Endodermal cell (in vitro differentiated cells): ENCODE results near the gene FGR. TPM values are rescaled to one million over a fixed set of nuclear protein-coding genes. Genes with fewer than 3 reads are reported as not detected.
"Not testable (repeated sequence)": the region's sequence is repeated elsewhere in the genome, so short reads cannot be mapped to it uniquely, and the experiment has no call there.

Experiments
- DNase-seq: peaks from one replicate; pipeline ENCODE4 v3.0.0-alpha.2; 2017
- H3K27ac ChIP-seq: 2 replicates; pipeline ENCODE4 v1.5.1; 2013; ENCODE audit warnings: mild to moderate bottlenecking, low read depth, low read length, moderate library complexity
- H3K27me3 ChIP-seq: 2 replicates; pipeline ENCODE4 v1.6.1; 2013; ENCODE audit warnings: mild to moderate bottlenecking, low read length, moderate library complexity; ENCODE audit not compliant: insufficient read depth, control insufficient read depth, poor library complexity, severe bottlenecking
- H3K36me3 ChIP-seq: 2 replicates; pipeline ENCODE4 v1.7.0; 2013; ENCODE audit warnings: mild to moderate bottlenecking, low read length, moderate library complexity; ENCODE audit not compliant: control insufficient read depth, insufficient read depth
- H3K4me1 ChIP-seq: one replicate; pipeline ENCODE4 v1.7.0; 2013; ENCODE audit warnings: low read length; ENCODE audit not compliant: control insufficient read depth, insufficient read depth
- H3K4me3 ChIP-seq: 2 replicates; pipeline ENCODE4 v1.5.1; 2013; ENCODE audit warnings: mild to moderate bottlenecking, low read length, moderate library complexity
- H3K9ac ChIP-seq: 2 replicates; pipeline ENCODE4 v1.6.1; 2013; ENCODE audit warnings: mild to moderate bottlenecking, low read length, moderate library complexity; ENCODE audit not compliant: poor library complexity, severe bottlenecking; ENCODE audit errors: extremely low read depth
- H3K9me3 ChIP-seq: 2 replicates; pipeline ENCODE4 v1.6.1; 2013; ENCODE audit warnings: mild to moderate bottlenecking, low read length, moderate library complexity; ENCODE audit not compliant: control insufficient read depth
- H3K27ac Mint-ChIP-seq: 2 replicates; pipeline ENCODE4 v1.8.0; 2020; ENCODE audit warnings: mixed read lengths
- H3K27me3 Mint-ChIP-seq: 2 replicates; pipeline ENCODE4 v1.8.0; 2021; ENCODE audit warnings: mild to moderate bottlenecking, mixed read lengths; ENCODE audit not compliant: insufficient read depth
- H3K36me3 Mint-ChIP-seq: 2 replicates; pipeline ENCODE4 v1.8.0; 2020; ENCODE audit warnings: low read depth, mixed read lengths
- H3K4me1 Mint-ChIP-seq: 2 replicates; pipeline ENCODE4 v1.8.0; 2020; ENCODE audit warnings: mixed read lengths
- H3K4me3 Mint-ChIP-seq: 2 replicates; pipeline ENCODE4 v1.8.0; 2020; ENCODE audit warnings: mild to moderate bottlenecking, moderate library complexity, mixed read lengths
- H3K9me3 Mint-ChIP-seq: 2 replicates; pipeline ENCODE4 v1.8.0; 2020; ENCODE audit warnings: mild to moderate bottlenecking, mixed read lengths
- WGBS, 2 experiments: methylation state at CpG; one replicate each; pipeline versions ENCODE4 v1.1.5 to v1.1.7; 2013; ENCODE audit warnings: missing lambda C conversion rate in 2 of 2, mixed read lengths in 1 of 2; ENCODE audit not compliant: insufficient coverage in 1 of 2, insufficient read length in 1 of 2; 5-methylcytosine and 5-hydroxymethylcytosine counted together
- total RNA-seq, 2 donors: library from RNA; stranded (reverse); fragmentation: NEBNext Ultra II Directional in 1 of 2; extraction: Animal tissue kit (Norgen Biotek cat#: 25700) in 1 of 2; gene quantifications; 2 replicates in 1 of 2; 3 replicates in 1 of 2; pipeline ENCODE4 v1.2.1, GENCODE V29; 2021
- TF ChIP-seq, protein P1 (sequence below): fragments of 200-600 bp; sonication (generic); conservative IDR thresholded peaks from 2 replicates; pipeline ENCODE4 v1.5.0; 2021; ENCODE audit warnings: antibody characterized with exemption, mild to moderate bottlenecking

FGR gene
- total RNA-seq, 2 donors from 2014 or later: not detected

DNA sequence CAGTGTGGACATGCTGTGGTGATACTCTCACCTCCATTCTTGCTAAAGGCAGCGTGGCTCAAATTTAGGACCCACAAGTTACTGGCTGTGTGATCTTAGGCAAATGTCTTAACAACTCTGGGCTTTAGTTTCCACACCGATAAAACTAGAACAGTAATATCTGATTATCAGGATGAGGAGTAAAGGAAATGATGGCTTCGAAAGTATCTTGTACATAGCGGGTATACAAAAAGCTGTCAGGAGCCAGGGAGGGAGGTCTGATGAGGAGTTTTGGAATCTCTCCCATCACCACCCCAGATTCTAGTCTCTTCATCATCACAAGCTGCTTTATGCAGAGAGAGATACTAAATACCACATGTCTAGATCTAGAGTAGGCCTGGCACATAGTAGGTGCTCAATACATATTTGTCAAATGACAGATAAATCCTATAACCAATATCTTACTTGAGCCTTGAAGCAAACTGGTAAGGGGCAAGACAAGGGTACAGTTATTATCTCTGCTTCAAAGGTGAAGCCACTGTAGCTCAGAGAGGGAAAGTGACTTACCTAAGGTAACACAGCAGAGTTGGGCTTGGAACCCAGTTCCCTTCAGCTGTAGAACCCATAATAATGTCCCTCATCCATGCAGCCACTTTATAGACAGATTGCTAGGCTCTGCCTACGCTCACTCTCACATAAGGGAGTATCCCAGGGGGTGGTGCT lies 9.5 kb upstream of the FGR start:
- Histone ChIP-seq H3K27ac (no peak overlapping the region), H3K36me3 (no peaks in the 10 kb centered on the region), H3K4me1 (no peaks in the 10 kb centered on the region), H3K27me3 (no peaks in the 10 kb centered on the region), H3K4me3 (no peak overlapping the region), H3K9me3 (no peaks in the 10 kb centered on the region), H3K9ac (no peak overlapping the region)
- Mint-ChIP-seq H3K27me3 (no peaks in the 10 kb centered on the region), H3K4me3 (no peak overlapping the region), H3K9me3 (no peaks in the 10 kb centered on the region), H3K27ac (no peak overlapping the region), H3K4me1 (peaks cover 4% of the 10 kb centered on the region), H3K36me3 (no peaks in the 10 kb centered on the region)
- 91 to 100% methylated on average over 2 to 5 of the region's 5 CpGs for WGBS, 2 experiments
- TF ChIP-seq, protein P1, sequence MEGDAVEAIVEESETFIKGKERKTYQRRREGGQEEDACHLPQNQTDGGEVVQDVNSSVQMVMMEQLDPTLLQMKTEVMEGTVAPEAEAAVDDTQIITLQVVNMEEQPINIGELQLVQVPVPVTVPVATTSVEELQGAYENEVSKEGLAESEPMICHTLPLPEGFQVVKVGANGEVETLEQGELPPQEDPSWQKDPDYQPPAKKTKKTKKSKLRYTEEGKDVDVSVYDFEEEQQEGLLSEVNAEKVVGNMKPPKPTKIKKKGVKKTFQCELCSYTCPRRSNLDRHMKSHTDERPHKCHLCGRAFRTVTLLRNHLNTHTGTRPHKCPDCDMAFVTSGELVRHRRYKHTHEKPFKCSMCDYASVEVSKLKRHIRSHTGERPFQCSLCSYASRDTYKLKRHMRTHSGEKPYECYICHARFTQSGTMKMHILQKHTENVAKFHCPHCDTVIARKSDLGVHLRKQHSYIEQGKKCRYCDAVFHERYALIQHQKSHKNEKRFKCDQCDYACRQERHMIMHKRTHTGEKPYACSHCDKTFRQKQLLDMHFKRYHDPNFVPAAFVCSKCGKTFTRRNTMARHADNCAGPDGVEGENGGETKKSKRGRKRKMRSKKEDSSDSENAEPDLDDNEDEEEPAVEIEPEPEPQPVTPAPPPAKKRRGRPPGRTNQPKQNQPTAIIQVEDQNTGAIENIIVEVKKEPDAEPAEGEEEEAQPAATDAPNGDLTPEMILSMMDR: no peak
- no peak for DNase-seq

DNA sequence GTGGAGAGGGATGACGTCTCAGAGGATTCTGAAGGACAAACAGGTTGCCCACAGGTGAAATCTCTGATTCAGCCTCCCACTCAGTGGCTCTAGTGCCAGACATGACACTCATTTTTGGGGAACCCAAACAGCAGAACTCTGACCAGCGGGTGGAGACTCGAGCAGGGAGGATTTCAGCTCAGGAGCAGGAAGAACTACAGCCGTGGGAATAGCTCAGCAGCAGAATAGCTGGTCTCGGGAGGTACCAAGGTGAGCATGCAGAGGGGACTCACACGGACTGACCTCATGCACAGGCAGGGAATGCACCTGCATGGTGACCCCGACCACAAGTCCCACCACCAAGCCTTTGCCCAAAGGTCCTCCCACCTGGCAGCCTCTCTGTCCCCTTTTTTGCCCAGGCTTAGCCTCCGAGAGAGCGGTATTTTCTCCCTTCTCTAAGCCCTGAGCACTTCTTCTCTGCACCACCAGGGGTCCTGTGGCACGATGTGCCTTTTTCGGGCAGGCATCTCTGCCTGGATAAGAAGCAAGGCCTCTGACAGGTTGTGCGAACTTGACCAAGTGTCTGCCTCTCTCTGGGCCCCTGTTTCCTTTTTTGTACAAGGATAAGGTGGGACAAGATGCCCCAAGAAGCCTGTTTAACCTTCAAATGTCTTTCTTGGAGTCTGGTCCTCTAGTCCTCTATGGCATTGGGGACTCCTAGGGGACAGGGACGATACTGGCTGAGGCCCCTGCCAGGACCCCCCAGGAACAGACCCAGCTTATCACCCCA lies 8.8 kb upstream of the FGR start:
- peaks cover 4% of the 10 kb centered on the region for H3K4me1 Mint-ChIP-seq
- Histone ChIP-seq H3K4me1 (no peaks in the 10 kb centered on the region), H3K36me3 (no peaks in the 10 kb centered on the region), H3K9me3 (no peaks in the 10 kb centered on the region), H3K9ac (no peak overlapping the region), H3K27ac (no peak overlapping the region), H3K4me3 (no peak overlapping the region), H3K27me3 (no peaks in the 10 kb centered on the region)
- peak; percentile 93 for DNase-seq
- no peaks in the 10 kb centered on the region for H3K27me3 Mint-ChIP-seq
- TF ChIP-seq, protein P1: peak; percentile 90
- no peaks in the 10 kb centered on the region for H3K36me3 Mint-ChIP-seq
- no peaks in the 10 kb centered on the region for H3K9me3 Mint-ChIP-seq
- H3K27ac Mint-ChIP-seq: no peak overlapping the region
- H3K4me3 Mint-ChIP-seq: no peak overlapping the region
- WGBS, 2 experiments: 50 to 52% methylated on average over 12 to 13 of the region's 13 CpGs

- not testable (repeated sequence) for H3K36me3 ChIP-seq, H3K36me3 Mint-ChIP-seq, H3K9me3 Mint-ChIP-seq, H3K4me1 Mint-ChIP-seq, H3K4me1 ChIP-seq, H3K4me3 Mint-ChIP-seq, H3K4me3 ChIP-seq, H3K27ac ChIP-seq, H3K9me3 ChIP-seq, H3K27me3 Mint-ChIP-seq, H3K9ac ChIP-seq, DNase-seq, H3K27me3 ChIP-seq, H3K27ac Mint-ChIP-seq
- WGBS, 2 experiments: 92 to 95% methylated on average over 5 to 9 of the region's 9 CpGs
Measured at GRCh38 chr1:27640514-27640913, 5.5 kb upstream of the FGR start.
